ENCODE results near the gene PDP2.

- no peak for TF ChIP-seq CTCF (IDR thresholded peaks at IDR 0.05)
- TF ChIP-seq NR2C2 (CRISPR knock-in tag; IDR thresholded peaks at IDR 0.05), result no peak
- TF ChIP-seq ZBTB21 (CRISPR knock-in tag; IDR thresholded peaks at IDR 0.05; ENCODE audit: borderline replicate concordance), result no peak
These were observed 47.5 kb upstream of the PDP2 start for GRCh38 chr16:66832661-66833305.

Measured in WTC11 (cell line).